ENCODE measurements around the gene ZNF219. TPM values are rescaled to one million over a fixed set of nuclear protein-coding genes. Genes with fewer than 3 reads are reported as not detected.

ZNF219 gene
- total and polyA plus RNA-seq, 2 experiments from 2014 or later: 49.5 to 143 TPM

GRCh38 chr14:21077672-21078071 is 20.8 kb downstream of the ZNF219 start:
- no peaks in the 10 kb centered on the region for H3K9me3 ChIP-seq (ENCODE audit: low read depth)
- DNase-seq (ENCODE audit: low read depth in 1 of 2, low spot score in 1 of 2): no peak
- peaks cover 38% of the 10 kb centered on the region for H3K36me3 ChIP-seq
- no peaks in the 10 kb centered on the region for H3K27me3 ChIP-seq
- no peak overlapping the region for H3K27ac ChIP-seq
- H3K4me3 ChIP-seq: no peak overlapping the region
- no peaks in the 10 kb centered on the region for H3K4me1 ChIP-seq (ENCODE audit: low read depth)
- no peak for TF ChIP-seq CTCF (IDR thresholded peaks at IDR 0.05; ENCODE audit: low read depth, low read length)

GRCh38 chr14:21075719-21076437 is 22.6 kb downstream of the ZNF219 start:
- Histone ChIP-seq H3K4me3 (no peak overlapping the region), H3K27ac (no peak overlapping the region)

GRCh38 chr14:21074398-21075272 is 23.8 kb downstream of the ZNF219 start:
- Histone ChIP-seq H3K4me3 (no peak overlapping the region), H3K27me3 (no peaks in the 10 kb centered on the region), H3K36me3 (peaks cover 26% of the 10 kb centered on the region), H3K4me1 (ENCODE audit: low read depth) (peaks cover 8% of the 10 kb centered on the region), H3K9me3 (ENCODE audit: low read depth) (no peaks in the 10 kb centered on the region), H3K27ac (no peak overlapping the region)
- DNase-seq (ENCODE audit: low read depth in 1 of 2, low spot score in 1 of 2): no peak
- TF ChIP-seq CTCF (IDR thresholded peaks at IDR 0.05; ENCODE audit: low read depth, low read length): no peak

More at GRCh38 chr14:21075719-21076437, 22.6 kb downstream of the ZNF219 start:
- H3K27me3 ChIP-seq: no peaks in the 10 kb centered on the region
- peaks cover 8% of the 10 kb centered on the region for H3K4me1 ChIP-seq (ENCODE audit: low read depth)
- H3K36me3 ChIP-seq: peaks cover 32% of the 10 kb centered on the region
- no peaks in the 10 kb centered on the region for H3K9me3 ChIP-seq (ENCODE audit: low read depth)
- TF ChIP-seq CTCF (IDR thresholded peaks at IDR 0.05; ENCODE audit: low read depth, low read length): no peak
- no peak for DNase-seq (ENCODE audit: low read depth in 1 of 2, low spot score in 1 of 2)

GRCh38 chr14:21073921-21074320 is 24.5 kb downstream of the ZNF219 start:
- Histone ChIP-seq H3K4me3 (no peak overlapping the region), H3K27me3 (no peaks in the 10 kb centered on the region), H3K9me3 (ENCODE audit: low read depth) (no peaks in the 10 kb centered on the region), H3K27ac (no peak overlapping the region), H3K4me1 (ENCODE audit: low read depth) (peaks cover 8% of the 10 kb centered on the region), H3K36me3 (peaks cover 26% of the 10 kb centered on the region)
- DNase-seq (ENCODE audit: low read depth in 1 of 2, low spot score in 1 of 2): no peak
- no peak for TF ChIP-seq CTCF (IDR thresholded peaks at IDR 0.05; ENCODE audit: low read depth, low read length)

GRCh38 chr14:21072781-21073339 is 25.6 kb downstream of the ZNF219 start:
- no peaks in the 10 kb centered on the region for H3K9me3 ChIP-seq (ENCODE audit: low read depth)
- H3K36me3 ChIP-seq: peaks cover 18% of the 10 kb centered on the region
- H3K27ac ChIP-seq: no peak overlapping the region

More at GRCh38 chr14:21072781-21073339, 25.6 kb downstream of the ZNF219 start:
- Histone ChIP-seq H3K4me1 (ENCODE audit: low read depth) (peaks cover 8% of the 10 kb centered on the region), H3K4me3 (no peak overlapping the region), H3K27me3 (no peaks in the 10 kb centered on the region)
- no peak for TF ChIP-seq CTCF (IDR thresholded peaks at IDR 0.05; ENCODE audit: low read depth, low read length)
- no peak for DNase-seq (ENCODE audit: low read depth in 1 of 2, low spot score in 1 of 2)

All from cardiac muscle cell (in vitro differentiated cells and primary cell).